Bone marrow (tissue), 2 donors: Measurements from ENCODE around the gene SGK1.
"Not testable (repeated sequence)": the region's sequence is repeated elsewhere in the genome, so short reads cannot be mapped to it uniquely, and the experiment has no call there.

ENCODE experiments used
- DNase-seq, 2 donors: peaks; one replicate each; lab custom pipeline; 2025; lab: John Stamatoyannopoulos, UW

The SGK1 gene

DNA sequence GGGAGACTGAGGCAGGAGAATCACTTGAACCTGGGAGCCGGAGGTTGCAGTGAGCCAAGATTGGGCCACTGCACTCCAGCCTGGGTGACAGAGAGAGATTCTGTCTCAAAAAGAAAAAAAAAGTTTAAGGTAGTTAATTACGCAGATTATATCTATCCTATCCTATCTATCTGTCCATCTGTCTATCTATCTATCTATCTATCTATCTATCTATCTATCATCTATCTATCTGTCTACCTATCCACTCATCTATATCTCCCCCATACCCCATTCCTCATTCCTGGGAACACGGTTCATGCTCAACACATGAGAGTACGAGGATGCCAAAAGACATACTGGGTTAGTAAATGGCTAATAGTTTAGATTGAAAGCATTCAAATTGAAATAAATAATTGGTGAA, 8.3 kb upstream of the SGK1 start:
- DNase-seq: not testable (repeated sequence)

DNA sequence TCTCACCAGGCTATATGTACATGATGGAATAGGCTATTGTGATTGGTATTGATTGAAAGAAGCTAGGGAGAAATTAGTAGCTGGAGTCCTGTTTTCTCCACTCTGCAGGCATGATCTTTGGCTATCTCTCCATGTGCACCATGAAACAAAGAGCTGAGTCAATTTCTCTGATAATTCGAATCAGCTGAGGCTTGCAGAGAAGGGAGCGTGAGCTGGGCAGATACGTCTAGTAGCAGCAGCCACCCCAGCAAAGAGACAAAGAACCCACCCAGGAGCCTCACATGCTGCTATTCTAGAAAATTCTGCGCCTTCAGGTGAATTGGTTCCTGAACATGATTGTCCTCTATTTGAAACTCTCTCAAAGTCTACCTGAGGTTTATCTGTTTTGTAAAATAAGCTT, 6.9 kb upstream of the SGK1 start:
- DNase-seq: no peak

GRCh38 chr6:134324141-134324540, 6.2 kb upstream of the SGK1 start:
- no peak for DNase-seq

- DNase-seq: no peak
These were observed 5.8 kb upstream of the SGK1 start for GRCh38 chr6:134323698-134324097.

- no peak for DNase-seq
These were observed 5.4 kb upstream of the SGK1 start for GRCh38 chr6:134323294-134323693.

GRCh38 chr6:134322216-134322615, 4.3 kb upstream of the SGK1 start:
- no peak for DNase-seq

GRCh38 chr6:134321246-134321645, 3.3 kb upstream of the SGK1 start:
- DNase-seq: no peak

GRCh38 chr6:134319686-134320085, 1.8 kb upstream of the SGK1 start:
- not testable (repeated sequence) for DNase-seq

- no peak for DNase-seq
These were observed 1.0 kb upstream of the SGK1 start for GRCh38 chr6:134318974-134319281.

GRCh38 chr6:134318236-134318973, 493 bp upstream of the SGK1 start:
- no peak for DNase-seq

GRCh38 chr6:134316733-134317431, 1.0 kb downstream of the SGK1 start:
- no peak for DNase-seq

DNA sequence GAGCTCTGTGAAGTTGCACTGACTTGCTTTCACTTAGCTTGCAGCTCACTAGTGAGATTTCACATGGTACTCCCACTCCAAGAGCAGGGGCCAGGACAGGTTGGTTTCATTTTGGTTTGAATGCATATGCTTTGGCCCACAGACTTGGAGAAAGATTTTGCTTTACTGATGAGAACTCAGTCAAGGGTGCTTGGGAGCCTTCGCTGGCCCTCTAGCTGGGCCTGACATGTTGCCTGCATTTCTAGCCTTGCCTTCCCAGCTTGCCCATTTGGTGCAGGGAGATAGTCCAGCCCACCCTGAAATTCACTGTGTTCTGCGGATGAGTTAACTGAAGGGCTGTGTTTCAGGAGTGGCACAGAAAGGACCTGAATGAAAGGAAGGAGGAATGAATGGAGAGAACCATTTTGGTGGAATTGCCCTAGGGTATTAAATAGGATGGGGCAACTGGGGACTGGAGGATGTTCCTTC, 1.9 kb downstream of the SGK1 start:
- no peak for DNase-seq

- no peak for DNase-seq
These were observed 2.7 kb downstream of the SGK1 start for GRCh38 chr6:134315189-134315588.

DNA sequence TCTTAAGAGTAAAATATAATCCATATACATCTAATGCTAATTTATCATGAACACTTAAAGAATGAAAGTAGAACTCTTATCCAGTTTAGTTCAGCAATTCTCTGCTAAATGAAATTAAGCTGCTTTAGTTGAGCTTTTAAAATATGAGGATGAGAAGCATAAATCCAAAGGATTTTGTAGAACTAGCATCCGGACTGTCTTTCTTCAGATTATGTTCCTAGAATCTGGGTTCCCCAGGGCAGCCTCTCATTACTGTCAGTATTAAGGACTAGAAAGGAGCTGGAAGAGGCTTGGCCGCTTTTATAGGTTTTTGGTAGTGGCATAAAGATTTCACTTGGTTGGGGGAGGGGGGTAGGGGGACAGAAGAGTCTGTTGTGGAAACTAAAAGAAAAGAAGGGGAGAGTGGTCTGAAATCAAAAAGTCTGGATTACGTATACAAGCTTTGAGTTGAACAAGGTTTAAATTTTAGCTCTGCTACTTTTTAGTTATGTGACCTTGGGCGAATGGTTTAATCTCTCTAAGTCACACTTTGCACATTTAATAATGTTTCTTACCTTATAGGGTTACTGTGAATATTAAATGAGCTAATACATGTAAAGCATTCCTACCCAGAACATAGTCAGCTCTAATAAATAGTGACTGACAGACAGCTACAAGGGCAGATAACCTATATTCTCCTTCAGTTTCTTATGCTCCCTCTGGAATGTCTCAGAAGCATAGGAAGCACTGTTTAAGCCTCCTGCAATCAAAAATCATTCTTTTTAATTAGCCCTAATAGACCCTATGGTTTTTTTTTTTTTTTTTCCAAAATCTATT, 3.7 kb downstream of the SGK1 start:
- no peak for DNase-seq

- no peak for DNase-seq
These were observed 5.8 kb downstream of the SGK1 start for GRCh38 chr6:134312038-134312660.

DNA sequence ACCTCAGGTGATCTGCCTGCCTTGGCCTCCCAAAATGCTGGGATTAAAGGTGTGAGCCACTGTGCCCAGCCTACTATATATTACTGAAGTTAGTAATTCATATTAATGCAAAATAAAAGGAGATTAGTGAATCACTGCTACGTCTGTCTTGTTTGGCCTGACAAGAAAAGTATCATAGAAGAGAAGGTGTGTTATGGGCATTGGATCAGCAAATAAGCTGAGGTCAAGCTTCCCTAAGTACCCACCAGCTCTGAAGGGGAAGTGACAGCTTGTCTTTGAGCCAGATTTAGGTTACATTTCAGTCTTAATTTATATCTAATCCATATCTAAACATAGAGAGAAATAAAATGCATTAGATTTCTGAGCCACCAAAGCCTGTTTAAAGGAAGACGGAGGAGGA, 7.1 kb downstream of the SGK1 start:
- DNase-seq: no peak

GRCh38 chr6:134309983-134310605, 7.8 kb downstream of the SGK1 start:
- no peak for DNase-seq

DNA sequence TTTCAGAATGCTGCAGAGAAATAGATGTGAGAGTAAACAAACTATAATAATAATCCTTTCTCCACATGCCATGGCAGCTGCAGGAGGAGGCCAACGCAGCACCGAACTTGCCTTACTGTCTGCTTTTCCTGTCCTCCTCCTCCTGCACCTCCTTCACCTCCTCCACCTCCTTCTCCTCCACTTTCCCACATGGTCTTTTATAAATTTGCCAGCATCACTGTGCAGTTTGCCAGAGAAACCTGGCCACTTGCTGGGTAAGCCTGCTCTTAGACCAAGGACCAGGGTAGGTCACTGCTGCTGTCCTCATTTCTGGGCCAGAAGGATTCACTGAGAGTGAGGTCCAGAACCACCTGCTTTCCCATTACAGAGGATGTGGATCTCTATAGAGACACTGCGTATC, 8.7 kb downstream of the SGK1 start:
- DNase-seq: no peak

DNA sequence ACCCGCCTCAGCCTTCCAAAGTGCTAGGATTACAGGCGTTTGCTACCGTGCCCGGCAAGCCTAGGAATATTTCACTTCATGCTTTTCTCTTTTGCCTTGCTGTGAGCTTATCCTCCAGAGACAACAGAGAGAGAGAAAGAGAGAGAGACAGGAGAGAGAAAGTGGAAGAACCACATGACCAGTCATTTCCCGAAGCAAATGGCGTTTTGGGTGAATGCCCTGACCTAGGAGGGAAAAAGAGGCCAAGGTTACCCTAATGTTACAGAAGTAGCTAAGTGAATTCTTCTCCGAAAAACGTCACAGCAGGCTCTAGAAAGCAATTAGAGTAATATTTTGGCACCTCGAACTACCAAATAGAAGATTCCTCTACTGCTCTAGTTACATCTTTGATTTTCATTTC, 9.1 kb downstream of the SGK1 start:
- no peak for DNase-seq

DNA sequence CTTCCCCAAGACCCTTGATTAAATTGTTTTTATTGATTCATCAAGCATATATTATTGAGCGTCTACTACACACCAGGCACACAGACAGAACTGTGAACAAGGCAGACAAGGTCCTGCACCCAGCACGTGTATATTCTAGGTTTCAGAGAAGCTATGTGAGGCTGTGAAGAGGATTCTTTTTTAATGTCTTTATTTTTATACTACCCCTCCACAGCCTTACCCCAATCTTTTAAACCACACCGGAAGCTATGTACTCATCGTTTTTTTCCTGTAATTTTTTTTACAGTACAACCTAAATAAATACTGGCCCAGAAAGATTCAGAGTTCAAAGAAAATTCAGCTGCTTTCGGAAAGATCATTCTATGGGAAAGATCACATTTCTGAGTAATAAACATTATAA, 10.0 kb downstream of the SGK1 start:
- DNase-seq: peak in 1 of 2 donors; percentile 7

- DNase-seq: no peak
These were observed 10.8 kb downstream of the SGK1 start for GRCh38 chr6:134307075-134307474.

GRCh38 chr6:134304381-134304780, 13.5 kb downstream of the SGK1 start:
- not testable (repeated sequence) for DNase-seq
